BLaER1 treated with 17β-estradiol and CSF1 and Interleukin-3, amounts not matched to agents 10 nM and 100 nM (cell line): ENCODE data around the gene DGKD.
"Not testable (repeated sequence)": the region's sequence is repeated elsewhere in the genome, so short reads cannot be mapped to it uniquely, and the experiment has no call there.

Source experiments
- H3K27ac ChIP-seq, 11 experiments: shearing (Covaris generic); formaldehyde crosslinking; 2 replicates each; pipeline ENCODE4 v1.8.1; 2022
- H3K27me3 ChIP-seq, 11 experiments: shearing (Covaris generic); formaldehyde crosslinking; 2 replicates each; pipeline ENCODE4 v1.8.1; 2022
- H3K36me3 ChIP-seq, 11 experiments: shearing (Covaris generic); formaldehyde crosslinking; 2 replicates each; pipeline ENCODE4 v1.8.1; 2022
- H3K4me1 ChIP-seq, 10 experiments: shearing (Covaris generic); formaldehyde crosslinking; 2 replicates each; pipeline ENCODE4 v1.8.1; 2022
- H3K4me2 ChIP-seq, 11 experiments: shearing (Covaris generic); formaldehyde crosslinking; 2 replicates each; pipeline ENCODE4 v1.8.1; 2022
- H3K4me3 ChIP-seq, 10 experiments: shearing (Covaris generic); formaldehyde crosslinking; 2 replicates each; pipeline ENCODE4 v1.8.1; 2022
- H3K9ac ChIP-seq, 11 experiments: shearing (Covaris generic); formaldehyde crosslinking; 2 replicates each; pipeline ENCODE4 v1.8.1; 2022
- H3K9me3 ChIP-seq, 11 experiments: shearing (Covaris generic); formaldehyde crosslinking; replicated peaks in 1 of 11; 2 replicates each; pipeline ENCODE4 v1.8.1; 2022
- H4K20me1 ChIP-seq, 11 experiments: shearing (Covaris generic); formaldehyde crosslinking; 2 replicates each; pipeline ENCODE4 v1.8.1; 2022
- Cebpa-rat ChIP-seq, 11 experiments: shearing (Covaris generic); IDR thresholded peaks; 2 replicates each; pipeline ENCODE4 v1.8.1; 2022

DGKD gene

GRCh38 chr2:233334915-233335314 lies 19.4 kb upstream of the DGKD start:
- Histone ChIP-seq H3K9ac (peak overlapping the region in 1 of 11 experiments; percentile 78; a peak in 1 of 22 replicates), H3K27me3 (no peaks in the 10 kb centered on the region), H3K27ac (peak overlapping the region in 7 of 11 experiments; percentile 25 to 96 (median 92); a peak in 13 of 22 replicates), H4K20me1 (no peaks in the 10 kb centered on the region), H3K4me1 (peaks cover 70 to 96% (median 86%) of the 10 kb centered on the region in 10 experiments), H3K4me3 (0 out of 20 replicates have a peak overlapping the region, but pooled peaks of 1 of the 10 experiments have one; percentile 15), H3K36me3 (no peaks in the 10 kb centered on the region), H3K9me3 (peaks cover 0 to 5% (median 0%) of the 10 kb centered on the region in 11 experiments; a peak in 1 of 22 replicates), H3K4me2 (peak overlapping the region in 10 of 11 experiments; percentile 77 to 96 (median 88); a peak in 20 of 22 replicates)
- TF ChIP-seq Cebpa-rat (IDR thresholded peaks at IDR 0.05), result no peak

GRCh38 chr2:233336091-233336490 lies 18.2 kb upstream of the DGKD start:
- H3K9me3 ChIP-seq, H3K27me3 ChIP-seq, H4K20me1 ChIP-seq, H3K4me3 ChIP-seq, H3K36me3 ChIP-seq, H3K9ac ChIP-seq: not testable (repeated sequence)
- peak overlapping the region in 4 of 11 experiments; percentile 2 to 73 (median 44); a peak in 1 of 22 replicates for H3K4me2 ChIP-seq
- peak overlapping the region in 3 of 11 experiments; percentile 92 to 96 (median 93); a peak in 2 of 22 replicates for H3K27ac ChIP-seq
- peaks cover 58 to 84% (median 76%) of the 10 kb centered on the region in 10 experiments for H3K4me1 ChIP-seq

- Histone ChIP-seq H3K9me3 (peaks cover 0 to 13% (median 8%) of the 10 kb centered on the region in 11 experiments; a peak in 16 of 22 replicates), H3K9ac (no peak overlapping the region), H3K4me1 (peaks cover 55 to 80% (median 72%) of the 10 kb centered on the region in 10 experiments), H3K36me3 (no peaks in the 10 kb centered on the region; a peak in 1 of 22 replicates), H3K27me3 (no peaks in the 10 kb centered on the region), H3K27ac (no peak overlapping the region; a peak in 1 of 22 replicates), H3K4me2 (peak overlapping the region in 8 of 11 experiments; percentile 35 to 73 (median 56); a peak in 11 of 22 replicates), H4K20me1 (no peaks in the 10 kb centered on the region), H3K4me3 (no peak overlapping the region)
- no peak for TF ChIP-seq Cebpa-rat (IDR thresholded peaks at IDR 0.05)
Observed at GRCh38 chr2:233336541-233336940, 17.8 kb upstream of the DGKD start.

GRCh38 chr2:233338046-233338445 lies 16.2 kb upstream of the DGKD start:
- Histone ChIP-seq H3K36me3 (no peaks in the 10 kb centered on the region; a peak in 1 of 22 replicates), H3K27ac (peak overlapping the region in 2 of 11 experiments; percentile 16 to 45; a peak in 2 of 22 replicates), H4K20me1 (no peaks in the 10 kb centered on the region), H3K9ac (no peak overlapping the region), H3K4me2 (peak overlapping the region; percentile 35 to 73 (median 55); a peak in 18 of 22 replicates), H3K4me3 (no peak overlapping the region), H3K9me3 (peaks cover 0 to 14% (median 9%) of the 10 kb centered on the region in 11 experiments; a peak in 16 of 22 replicates), H3K4me1 (peaks cover 41 to 78% (median 70%) of the 10 kb centered on the region in 10 experiments), H3K27me3 (no peaks in the 10 kb centered on the region)
- TF ChIP-seq Cebpa-rat (IDR thresholded peaks at IDR 0.05), result no peak

GRCh38 chr2:233338812-233339368 lies 15.4 kb upstream of the DGKD start:
- no peaks in the 10 kb centered on the region; a peak in 1 of 22 replicates for H3K36me3 ChIP-seq
- H3K4me2 ChIP-seq, result peak overlapping the region; percentile 35 to 73 (median 55); a peak in 21 of 22 replicates
- no peaks in the 10 kb centered on the region for H4K20me1 ChIP-seq
- peaks cover 32 to 70% (median 64%) of the 10 kb centered on the region in 10 experiments for H3K4me1 ChIP-seq
- H3K27me3 ChIP-seq, result no peaks in the 10 kb centered on the region
- no peak overlapping the region for H3K4me3 ChIP-seq
- peaks cover 0 to 14% (median 9%) of the 10 kb centered on the region in 11 experiments; a peak in 16 of 22 replicates for H3K9me3 ChIP-seq
- H3K9ac ChIP-seq, result no peak overlapping the region
- H3K27ac ChIP-seq, result peak overlapping the region in 1 of 11 experiments; percentile 2; a peak in 1 of 22 replicates
- no peak for TF ChIP-seq Cebpa-rat (IDR thresholded peaks at IDR 0.05)

- TF ChIP-seq Cebpa-rat (IDR thresholded peaks at IDR 0.05), result no peak
- H3K27ac ChIP-seq, result no peak overlapping the region
- peak overlapping the region; percentile 35 to 73 (median 55); a peak in 21 of 22 replicates for H3K4me2 ChIP-seq
- H4K20me1 ChIP-seq, result no peaks in the 10 kb centered on the region
- peaks cover 0 to 14% (median 9%) of the 10 kb centered on the region in 11 experiments; a peak in 16 of 22 replicates for H3K9me3 ChIP-seq
- no peak overlapping the region for H3K9ac ChIP-seq
- peaks cover 27 to 65% (median 58%) of the 10 kb centered on the region in 10 experiments for H3K4me1 ChIP-seq
- H3K4me3 ChIP-seq, result no peak overlapping the region
- no peaks in the 10 kb centered on the region for H3K27me3 ChIP-seq
- no peaks in the 10 kb centered on the region; a peak in 1 of 22 replicates for H3K36me3 ChIP-seq
Observed at GRCh38 chr2:233339427-233339826, 14.9 kb upstream of the DGKD start.

- Histone ChIP-seq H3K9me3 (peaks cover 0 to 11% (median 9%) of the 10 kb centered on the region in 11 experiments; a peak in 16 of 22 replicates), H3K4me3 (no peak overlapping the region), H4K20me1 (no peaks in the 10 kb centered on the region), H3K4me1 (peaks cover 20 to 58% (median 50%) of the 10 kb centered on the region in 10 experiments), H3K4me2 (no peak overlapping the region; a peak in 2 of 22 replicates), H3K27ac (no peak overlapping the region; a peak in 1 of 22 replicates), H3K36me3 (no peaks in the 10 kb centered on the region; a peak in 1 of 22 replicates), H3K9ac (no peak overlapping the region), H3K27me3 (no peaks in the 10 kb centered on the region)
- TF ChIP-seq Cebpa-rat (IDR thresholded peaks at IDR 0.05), result no peak
Observed at GRCh38 chr2:233341296-233341695, 13.0 kb upstream of the DGKD start.

GRCh38 chr2:233342301-233342700 lies 12.0 kb upstream of the DGKD start:
- no peak for TF ChIP-seq Cebpa-rat (IDR thresholded peaks at IDR 0.05)
- H3K9ac ChIP-seq, result no peak overlapping the region
- H3K36me3 ChIP-seq, result no peaks in the 10 kb centered on the region; a peak in 1 of 22 replicates
- peak overlapping the region in 8 of 11 experiments; percentile 17 to 57 (median 26); a peak in 12 of 22 replicates for H3K4me2 ChIP-seq
- H3K4me3 ChIP-seq, result no peak overlapping the region
- peak overlapping the region in 1 of 11 experiments; percentile 33; a peak in 3 of 22 replicates for H3K27ac ChIP-seq
- peaks cover 30 to 59% (median 51%) of the 10 kb centered on the region in 10 experiments for H3K4me1 ChIP-seq
- no peaks in the 10 kb centered on the region for H4K20me1 ChIP-seq
- H3K9me3 ChIP-seq, result peaks cover 0 to 11% (median 9%) of the 10 kb centered on the region in 11 experiments; a peak in 16 of 22 replicates
- no peaks in the 10 kb centered on the region for H3K27me3 ChIP-seq

GRCh38 chr2:233343171-233343705 lies 11.1 kb upstream of the DGKD start:
- no peak overlapping the region; a peak in 1 of 22 replicates for H3K27ac ChIP-seq
- no peak overlapping the region; a peak in 1 of 22 replicates for H3K4me2 ChIP-seq
- H3K4me1 ChIP-seq, result peaks cover 34 to 59% (median 51%) of the 10 kb centered on the region in 10 experiments
- H3K4me3 ChIP-seq, result no peak overlapping the region
- H3K9me3 ChIP-seq, result peaks cover 0 to 11% (median 9%) of the 10 kb centered on the region in 11 experiments; a peak in 16 of 22 replicates
- H3K9ac ChIP-seq, result no peak overlapping the region
- peak in 1 of 11 experiments; percentile 31; a peak in 1 of 22 replicates for TF ChIP-seq Cebpa-rat (IDR thresholded peaks at IDR 0.05)
- H3K36me3 ChIP-seq, result no peaks in the 10 kb centered on the region; a peak in 1 of 22 replicates
- no peaks in the 10 kb centered on the region for H3K27me3 ChIP-seq
- no peaks in the 10 kb centered on the region for H4K20me1 ChIP-seq
